Fibroblast of lung (primary cell): ENCODE data around the gene CMTM5.

Source experiments
- CTCF ChIP-seq, 2 donors: IDR thresholded peaks in 1 of 2; conservative IDR thresholded peaks in 1 of 2; 1 replicate in 1 of 2; 2 replicates in 1 of 2; pipeline ENCODE4 v1.5.1; 2011 to 2012; ENCODE audit warnings: low read length in 2 of 2, control low read depth in 1 of 2, inconsistent platforms in 1 of 2, low read depth in 1 of 2, mild to moderate bottlenecking in 1 of 2
- EZH2 ChIP-seq: IDR thresholded peaks from 2 replicates; pipeline ENCODE4 v1.5.1; 2012; ENCODE audit warnings: low read length, control low read depth, mild to moderate bottlenecking; ENCODE audit errors: missing control alignments

- TF ChIP-seq CTCF (conservative IDR thresholded peaks at IDR 0.05 in 1 of 2, IDR thresholded peaks at IDR 0.05 in 1 of 2; ENCODE audit: low read depth in 1 of 2, low read length in 2 of 2) (no peak), EZH2 (no peak)
Measured at GRCh38 chr14:23345987-23346692, 30.7 kb upstream of the CMTM5 start.
